Right lobe of liver (tissue), 6 donors: ENCODE results near the gene HOXA3. TPM values are rescaled to one million over a fixed set of nuclear protein-coding genes. Genes with fewer than 3 reads are reported as not detected.

Source experiments
- ATAC-seq, 4 donors: fragments of 200-7000 bp; cut with Tn5 transposase; one replicate each; pipeline ENCODE4 v1.9.1; 2020; ENCODE audit warnings: mild to moderate bottlenecking in 4 of 4, moderate library complexity in 4 of 4
- DNase-seq, 3 donors: peaks; one replicate each; pipeline ENCODE4 v3.0.0-alpha.2; 2020
- H3K27ac ChIP-seq, 3 donors: fragments of 200-600 bp; one replicate each; pipeline ENCODE4 v1.8.0; 2022
- H3K27me3 ChIP-seq, 2 donors: fragments of 200-600 bp; one replicate each; pipeline ENCODE4 v1.8.0; 2022
- H3K36me3 ChIP-seq, 4 donors: fragments of 200-600 bp; sonication (generic) in 1 of 4; one replicate each; pipeline versions ENCODE4 v1.5.1 to v1.8.0; 2017 to 2022; ENCODE audit warnings: control low read depth in 1 of 4
- H3K4me1 ChIP-seq, 4 donors: fragments of 200-600 bp; sonication (generic) in 1 of 4; one replicate each; pipeline versions ENCODE4 v1.5.1 to v1.8.0; 2017 to 2022; ENCODE audit warnings: control low read depth in 1 of 4
- H3K4me3 ChIP-seq, 3 donors: fragments of 200-600 bp; one replicate each; pipeline ENCODE4 v1.8.0; 2022
- H3K9me3 ChIP-seq, 4 donors: fragments of 200-600 bp; sonication (generic) in 1 of 4; one replicate each; pipeline versions ENCODE4 v1.5.1 to v1.8.0; 2017 to 2022; ENCODE audit warnings: control low read depth in 1 of 4
- POLR2A ChIP-seq: fragments of 450-650 bp; IDR thresholded peaks from one replicate; pipeline ENCODE4 v1.6.1; 2017; ENCODE audit warnings: antibody characterized with exemption, mild to moderate bottlenecking
- WGBS: methylation state at CpG from one replicate; pipeline ENCODE4 v1.1.6; 2018; ENCODE audit warnings: low coverage, low lambda C conversion rate; ENCODE audit not compliant: insufficient coverage; ENCODE audit errors: missing lambda C conversion rate; 5-methylcytosine and 5-hydroxymethylcytosine counted together
- intact Hi-C, 2 donors: fragments of 100-400 bp; cut with DNase I; formaldehyde crosslinking; loops; one replicate each; pipeline versions ENCODE4 v1.11.2 to v1.14.1; 2022
- total RNA-seq, 6 experiments: library from RNA; depleted of rRNA in 2 of 6; stranded (reverse); fragments of >200 nt in 2 of 6; fragmentation: NEBNext Ultra II Directional in 3 of 6; extraction: Animal tissue kit (Norgen Biotek cat#: 25700) in 3 of 6; gene quantifications; one replicate each; pipeline versions ENCODE4 v1.1.0 to v1.2.4, GENCODE V29; 2016 to 2023
- TF ChIP-seq, protein P1 (sequence below), 4 donors: fragments of 200-600 bp in 3 of 4; fragments of 450-650 bp in 1 of 4; IDR thresholded peaks; one replicate each; pipeline versions ENCODE4 v1.5.1 to v1.8.0; 2016 to 2022; ENCODE audit warnings: antibody characterized with exemption in 4 of 4, mild to moderate bottlenecking in 2 of 4
- donor health status: DM: no; HTN: yes; CAD: no.
- donor health status: DM: no; HTN: no; CAD: no.
- donor health status: DM: no; HTN: no; CAD: no.
- donor health status: DM: no; HTN: yes; CAD: no.
- donor health status: DM: no; HTN: yes; CAD: no.

HOXA3 gene
- total RNA-seq, 6 experiments from 2014 or later = 0.17 to 0.26 (median 0.25) TPM; not detected in 2

DNA sequence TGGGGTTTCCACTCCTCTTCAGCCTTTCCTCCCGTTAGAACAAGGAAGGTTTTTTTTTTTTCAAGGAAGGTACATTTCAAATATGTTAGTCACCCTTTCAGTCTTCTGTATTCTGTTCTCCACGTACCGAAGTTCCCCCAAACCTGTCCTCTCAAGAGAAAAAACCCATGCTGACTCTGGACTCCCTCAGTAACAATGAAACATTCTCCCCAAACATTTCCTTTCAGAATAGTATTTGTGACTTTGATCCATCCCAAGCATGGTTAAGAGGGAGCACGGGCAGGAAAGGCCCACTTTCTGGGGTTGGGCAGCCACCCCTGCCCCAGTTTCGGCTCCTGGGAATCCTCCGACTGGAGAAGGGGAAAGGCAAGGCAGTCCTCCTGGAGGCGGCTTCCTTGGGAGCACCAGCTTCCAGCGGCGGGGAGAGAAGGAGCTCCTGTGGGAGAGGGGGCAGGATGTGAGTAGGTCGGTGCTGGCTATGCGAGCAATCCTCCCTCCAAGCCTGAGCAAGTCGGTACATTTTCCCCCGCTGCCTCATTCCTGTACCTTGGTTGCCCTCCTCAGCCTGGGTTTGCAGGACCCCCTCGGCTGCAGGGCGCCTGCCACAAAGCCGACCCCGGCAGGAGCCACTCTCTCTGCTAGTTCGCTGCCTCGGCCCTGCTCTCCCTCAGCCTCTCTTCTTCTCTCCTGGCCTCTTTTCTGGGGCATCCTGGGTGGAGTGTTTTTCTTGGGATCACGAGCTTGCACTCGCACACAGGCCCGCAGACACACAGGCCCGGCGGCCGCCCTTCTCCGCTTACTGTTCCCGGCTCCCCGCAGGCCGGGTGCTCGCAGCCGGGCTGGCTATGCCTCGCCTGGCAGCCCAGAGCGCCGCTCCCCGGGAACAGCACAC lies 54.5 kb downstream of the HOXA3 start:
- H3K36me3 ChIP-seq = no peaks in the 10 kb centered on the region
- intact Hi-C loops = loop anchor here in 1 of 2 donors (10.0 kb wide), 1 partner anchor 67 kb away; the partner anchor contains the start of gene HOXA9
- WGBS = 6% methylated on average over 17 of the region's 35 CpGs
- H3K4me3 ChIP-seq = peak overlapping the region; percentile 25 to 58 (median 52)
- peaks cover 0 to under 1% (median 0%) of the 10 kb centered on the region in 4 donors for H3K4me1 ChIP-seq
- H3K27ac ChIP-seq = peak overlapping the region; percentile 49 to 94 (median 80)
- no peak for DNase-seq
- TF ChIP-seq, protein P1, sequence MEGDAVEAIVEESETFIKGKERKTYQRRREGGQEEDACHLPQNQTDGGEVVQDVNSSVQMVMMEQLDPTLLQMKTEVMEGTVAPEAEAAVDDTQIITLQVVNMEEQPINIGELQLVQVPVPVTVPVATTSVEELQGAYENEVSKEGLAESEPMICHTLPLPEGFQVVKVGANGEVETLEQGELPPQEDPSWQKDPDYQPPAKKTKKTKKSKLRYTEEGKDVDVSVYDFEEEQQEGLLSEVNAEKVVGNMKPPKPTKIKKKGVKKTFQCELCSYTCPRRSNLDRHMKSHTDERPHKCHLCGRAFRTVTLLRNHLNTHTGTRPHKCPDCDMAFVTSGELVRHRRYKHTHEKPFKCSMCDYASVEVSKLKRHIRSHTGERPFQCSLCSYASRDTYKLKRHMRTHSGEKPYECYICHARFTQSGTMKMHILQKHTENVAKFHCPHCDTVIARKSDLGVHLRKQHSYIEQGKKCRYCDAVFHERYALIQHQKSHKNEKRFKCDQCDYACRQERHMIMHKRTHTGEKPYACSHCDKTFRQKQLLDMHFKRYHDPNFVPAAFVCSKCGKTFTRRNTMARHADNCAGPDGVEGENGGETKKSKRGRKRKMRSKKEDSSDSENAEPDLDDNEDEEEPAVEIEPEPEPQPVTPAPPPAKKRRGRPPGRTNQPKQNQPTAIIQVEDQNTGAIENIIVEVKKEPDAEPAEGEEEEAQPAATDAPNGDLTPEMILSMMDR (IDR thresholded peaks at IDR 0.05) = no peak
- no peak for TF ChIP-seq POLR2A
- H3K27me3 ChIP-seq = peaks cover 0 to 31% of the 10 kb centered on the region in 2 donors
- no peaks in the 10 kb centered on the region for H3K9me3 ChIP-seq
- peak in 1 of 4 donors; percentile 10 for ATAC-seq

DNA sequence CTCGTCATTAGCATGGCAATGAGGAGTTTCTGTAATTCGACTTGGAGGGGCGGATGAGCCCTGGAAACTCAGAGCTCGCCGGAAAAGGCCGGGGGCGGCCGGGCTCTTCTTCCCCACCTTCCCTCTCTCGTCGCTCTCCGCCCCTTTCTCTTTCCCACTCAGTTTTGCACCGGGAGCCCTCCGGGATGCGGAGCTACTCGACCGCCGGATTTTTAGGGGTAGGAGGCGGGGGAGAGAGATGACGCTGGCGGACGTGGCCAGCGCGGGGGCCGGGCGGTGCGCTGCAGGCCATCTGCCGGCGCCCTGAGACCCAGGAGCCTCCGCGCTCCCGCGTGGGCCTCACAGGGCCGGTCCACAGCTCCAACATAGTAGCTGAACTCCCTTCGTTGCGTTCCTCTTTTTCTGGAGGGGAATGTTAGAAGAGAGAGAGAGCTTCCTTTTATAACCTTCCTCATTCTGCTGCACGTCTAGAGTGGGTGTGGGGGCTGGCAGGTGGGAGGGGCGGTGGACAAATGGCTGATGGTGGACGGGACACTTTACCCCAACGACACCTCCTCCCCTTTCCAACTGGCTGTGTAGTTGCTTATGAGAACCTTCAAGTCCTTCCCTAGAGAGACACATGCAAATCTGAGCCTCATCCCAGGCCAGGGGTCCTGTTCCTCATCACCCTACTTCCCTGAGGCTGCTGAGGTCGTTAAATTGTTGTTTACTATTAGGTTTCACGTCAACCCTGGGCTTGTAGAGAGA lies 55.4 kb downstream of the HOXA3 start:
- 7% methylated on average over 22 of the region's 41 CpGs for WGBS
- peak in 1 of 3 donors; percentile 41 for DNase-seq
- intact Hi-C loops = loop anchor here in 1 of 2 donors (10.0 kb wide), 1 partner anchor 68 kb away; the partner anchor contains the start of gene HOXA9

DNA sequence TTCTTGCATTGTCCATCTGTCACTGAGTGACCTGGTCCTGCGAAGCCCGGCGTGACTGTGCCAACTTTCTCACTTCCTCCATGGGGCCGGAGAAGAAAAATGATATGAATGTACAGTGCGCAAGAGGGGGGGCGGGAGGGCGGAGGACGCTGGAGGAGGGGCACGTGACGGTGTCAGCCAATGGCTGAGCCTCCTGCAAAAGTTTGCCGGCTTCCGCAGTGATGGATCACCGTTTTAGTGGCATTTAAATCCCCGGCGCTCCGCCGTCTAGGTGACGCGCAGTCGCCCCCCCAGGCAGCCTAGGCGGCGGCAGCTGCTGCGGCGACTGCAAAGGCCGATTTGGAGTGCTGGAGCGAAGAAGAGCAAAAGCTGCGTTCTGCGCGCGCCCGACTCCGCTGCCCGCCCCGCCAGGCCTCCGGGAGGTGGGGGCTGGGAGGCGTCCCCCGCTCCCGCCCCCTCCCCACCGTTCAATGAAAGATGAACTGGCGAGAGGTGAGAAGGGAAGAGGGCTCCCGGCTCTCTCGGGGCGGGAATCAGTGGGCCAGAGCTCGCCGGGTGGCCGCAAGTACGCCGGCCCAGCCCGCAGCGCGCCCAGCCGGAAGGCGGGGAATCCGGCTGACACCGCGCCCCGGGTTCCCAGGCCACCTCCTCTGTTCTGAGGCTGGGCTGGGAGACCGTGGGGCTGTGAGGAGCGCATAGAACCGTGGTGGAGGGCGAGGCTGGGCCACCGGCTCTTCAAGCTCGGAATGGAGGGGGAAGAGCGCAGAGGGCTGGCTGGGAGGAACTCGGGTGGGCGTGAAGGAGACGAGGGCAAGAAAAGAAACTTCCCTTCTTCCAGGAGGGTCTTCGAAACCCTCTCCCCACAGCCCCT lies 56.3 kb downstream of the HOXA3 start, which contains the start of gene HOXA1:
HOXA1 (minus strand) TSS at position 104 of the 871 bp plus-strand sequence; CDS start at position 16, 88 bp downstream.
- H3K27ac ChIP-seq = peak within 1 kb of the TSS; percentile 79 to 94 (median 80)
- no peaks in the 10 kb centered on the region for H3K36me3 ChIP-seq
- H3K4me3 ChIP-seq = peak within 1 kb of the TSS; percentile 51 to 58 (median 52)
- H3K9me3 ChIP-seq = no peaks in the 10 kb centered on the region
- intact Hi-C loops = loop anchor here in 1 of 2 donors (10.0 kb wide), 1 partner anchor 69 kb away; the partner anchor contains the start of gene HOXA9
- DNase-seq = peak; percentile 77 to 79 (median 79)
- H3K4me1 ChIP-seq = no peaks in the 10 kb centered on the region
- TF ChIP-seq POLR2A = peak; percentile 65
- TF ChIP-seq, protein P1 (IDR thresholded peaks at IDR 0.05) = no peak
- peak; percentile 69 to 77 (median 74) for ATAC-seq
- peaks cover 0 to 23% of the 10 kb centered on the region in 2 donors for H3K27me3 ChIP-seq
- WGBS = 1% methylated on average over 24 of the region's 68 CpGs

More for the DNA sequence above, 55.4 kb downstream of the HOXA3 start:
- TF ChIP-seq, protein P1 (IDR thresholded peaks at IDR 0.05) = no peak
- peak; percentile 11 for TF ChIP-seq POLR2A
- peak; percentile 40 to 65 (median 46) for ATAC-seq
- H3K9me3 ChIP-seq = no peaks in the 10 kb centered on the region
- peaks cover 0 to 22% of the 10 kb centered on the region in 2 donors for H3K27me3 ChIP-seq
- peak overlapping the region; percentile 51 to 58 (median 52) for H3K4me3 ChIP-seq
- peak overlapping the region; percentile 79 to 94 (median 80) for H3K27ac ChIP-seq
- H3K4me1 ChIP-seq = no peaks in the 10 kb centered on the region
- no peaks in the 10 kb centered on the region for H3K36me3 ChIP-seq
